NCI-H187 treated with DMSO at 0.1 percent for 48 hours (cell line): ENCODE measurements around the gene WNT11.

ENCODE experiments used
- DNase-seq: peaks from one replicate; lab custom pipeline; 2025; lab: John Stamatoyannopoulos, UW

Gene WNT11

DNA sequence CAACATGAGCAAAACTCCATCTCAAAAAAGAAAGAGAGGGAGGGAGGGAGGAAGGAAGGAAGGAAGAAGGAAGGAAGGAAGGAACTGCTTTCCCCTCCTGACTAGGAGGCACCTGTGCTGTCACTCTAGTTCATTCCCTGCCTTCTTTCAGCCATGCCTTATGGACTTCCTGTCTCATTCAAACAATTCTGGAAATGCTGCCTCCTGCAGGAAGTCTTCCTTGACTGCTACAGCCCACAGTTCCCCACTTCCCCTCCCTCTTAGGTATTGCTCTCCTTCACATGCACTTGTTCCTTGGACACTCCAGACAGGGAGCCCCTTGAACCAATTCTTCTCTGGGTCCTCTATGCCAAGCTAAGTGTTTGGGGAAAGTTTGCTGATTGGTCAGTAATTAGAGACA, 31.6 kb upstream of the WNT11 start:
- no peak for DNase-seq

- DNase-seq: no peak
Observed at GRCh38 chr11:76237000-76237649, 30.8 kb upstream of the WNT11 start.

GRCh38 chr11:76236092-76236999, 30.0 kb upstream of the WNT11 start:
- DNase-seq: no peak

- DNase-seq: peak; percentile 39
Observed at GRCh38 chr11:76235233-76236091, 29.2 kb upstream of the WNT11 start.

- DNase-seq: no peak
Observed at GRCh38 chr11:76234416-76235232, 28.3 kb upstream of the WNT11 start.

DNA sequence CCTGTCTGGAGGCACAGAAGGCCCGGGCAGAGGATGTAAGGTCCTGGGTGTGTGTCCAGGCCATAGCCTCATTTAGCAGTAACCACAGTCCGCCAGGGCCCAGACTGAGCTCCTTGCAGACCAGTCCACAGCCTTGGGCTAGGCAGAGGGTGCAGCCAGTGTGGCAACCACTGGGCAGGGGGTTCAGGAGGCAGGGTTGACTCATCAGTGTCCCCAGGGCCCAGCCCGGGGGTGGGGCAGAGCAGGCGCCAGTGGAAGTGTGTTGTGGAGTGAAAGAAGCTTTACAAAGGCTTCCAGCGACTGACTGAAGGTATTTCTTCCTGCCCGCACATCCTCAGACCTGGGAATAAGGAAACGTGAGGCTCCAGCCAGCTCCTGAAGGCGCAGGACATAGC, 27.7 kb upstream of the WNT11 start:
- DNase-seq: no peak

DNA sequence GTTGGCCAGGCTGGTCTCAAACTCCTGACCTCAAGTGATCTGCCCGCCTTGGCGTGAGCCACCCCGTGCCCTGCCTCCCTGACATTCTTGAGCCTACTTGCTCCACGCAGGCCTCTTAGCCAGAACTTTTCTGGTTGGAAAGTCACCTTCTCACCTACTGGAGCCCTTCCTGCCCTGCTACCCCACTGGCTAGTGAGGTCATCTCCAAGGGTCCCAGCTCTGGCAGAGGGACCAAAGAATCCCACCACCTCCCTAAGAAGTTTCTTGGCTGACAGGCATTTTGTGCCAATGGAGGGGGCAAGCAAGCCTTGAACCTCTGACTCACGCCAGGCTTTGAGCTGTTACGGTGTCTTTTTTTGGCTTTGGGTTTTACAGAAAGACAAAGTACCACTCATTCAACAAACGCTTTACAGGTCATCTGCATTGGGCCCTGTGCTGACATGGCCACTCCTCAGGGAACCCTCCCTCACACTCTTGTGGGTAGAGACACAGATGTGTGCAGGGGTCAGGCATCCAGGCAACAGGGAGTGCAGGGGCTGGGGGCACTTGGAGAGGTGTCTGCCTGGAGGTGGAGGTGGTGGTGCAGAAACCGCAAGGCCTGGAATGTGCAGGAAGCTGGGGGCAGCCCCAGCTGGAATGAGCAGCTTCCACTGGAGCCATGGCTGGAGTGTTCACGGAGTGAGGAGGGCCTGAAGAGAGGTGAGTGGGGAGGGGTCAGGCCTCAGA, 27.1 kb upstream of the WNT11 start:
- no peak for DNase-seq

DNA sequence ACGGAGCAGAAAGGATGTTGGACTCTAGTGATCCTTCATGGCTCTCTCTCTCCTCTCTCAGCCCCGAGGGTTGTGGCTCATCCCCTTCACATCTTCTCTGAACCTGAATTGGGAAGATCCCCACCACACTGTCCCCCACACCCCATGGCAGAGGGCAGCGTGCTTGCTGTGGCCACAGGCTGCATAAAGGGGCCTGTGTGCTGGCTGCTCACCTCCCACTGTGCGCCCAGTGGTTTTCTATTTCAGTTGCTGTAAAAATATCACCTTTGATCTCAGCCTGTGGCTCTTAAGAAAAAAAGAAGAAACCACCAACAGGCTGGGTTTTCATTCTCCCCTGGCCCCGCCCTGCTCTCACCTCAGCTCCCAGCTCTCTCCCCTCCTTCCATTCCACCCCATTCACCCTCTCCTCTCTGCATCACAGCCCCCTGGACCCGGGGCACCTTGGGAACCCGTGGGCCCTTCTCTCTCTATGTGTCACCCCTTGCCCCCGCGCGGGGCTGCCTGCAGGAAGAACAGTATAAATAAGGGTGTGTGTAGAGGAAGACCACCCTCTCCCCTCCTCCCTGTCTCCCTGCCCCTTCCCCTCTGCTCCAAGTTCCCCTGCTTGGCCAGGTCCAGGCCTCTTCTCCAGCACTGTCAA, 25.8 kb upstream of the WNT11 start:
- no peak for DNase-seq

DNA sequence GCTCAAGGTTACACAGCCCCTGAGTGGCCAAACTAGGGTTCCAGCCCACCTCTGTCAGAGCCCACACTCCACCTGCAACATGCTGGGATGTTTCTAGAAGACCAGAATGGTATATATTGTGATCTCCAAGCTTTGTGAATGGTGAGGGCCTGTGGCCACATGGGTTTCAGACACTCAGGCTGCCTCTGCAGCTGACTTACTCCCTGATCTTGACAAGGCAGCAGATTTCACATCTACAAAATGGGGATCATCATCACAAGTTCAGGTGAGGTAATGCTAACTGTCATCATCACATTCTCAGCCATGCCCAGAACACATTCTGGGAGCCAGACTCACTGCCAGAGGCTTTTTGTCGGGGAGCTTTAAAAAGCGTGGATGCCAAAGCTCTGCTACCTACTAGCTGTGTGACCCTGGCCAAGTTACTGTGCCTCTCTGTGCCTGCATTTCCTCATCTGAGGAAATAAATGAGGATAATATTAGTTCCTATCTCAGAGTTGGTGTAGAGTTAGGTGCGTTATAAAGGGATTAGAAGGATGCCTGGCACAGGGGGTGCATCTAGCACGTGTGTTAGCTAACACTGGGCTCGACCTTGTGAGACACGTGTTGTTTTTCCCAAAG, 24.9 kb upstream of the WNT11 start:
- DNase-seq: no peak

DNA sequence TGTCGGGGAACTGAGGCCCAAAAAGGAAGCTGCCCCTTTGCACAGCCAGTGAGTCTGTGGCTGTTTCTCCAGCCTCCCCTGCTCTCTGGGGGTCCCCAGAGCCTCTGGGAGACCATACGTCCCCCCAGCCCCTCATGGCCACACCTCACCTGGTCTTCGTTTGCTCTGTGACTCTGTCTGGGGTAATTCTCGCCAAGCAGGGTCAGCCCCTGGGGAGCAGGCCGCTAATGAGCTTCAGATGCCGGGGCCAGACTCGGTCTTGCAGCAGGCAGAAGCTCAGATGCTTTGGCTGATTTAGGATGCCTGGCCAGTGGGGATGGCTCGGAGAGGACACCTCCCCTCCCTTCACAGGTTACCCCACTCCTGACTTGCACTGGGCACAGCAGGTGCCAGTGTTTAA, 24.1 kb upstream of the WNT11 start:
- DNase-seq: no peak

GRCh38 chr11:76229690-76230240, 23.5 kb upstream of the WNT11 start:
- no peak for DNase-seq

- DNase-seq: no peak
Observed at GRCh38 chr11:76228875-76229149, 22.5 kb upstream of the WNT11 start.

DNA sequence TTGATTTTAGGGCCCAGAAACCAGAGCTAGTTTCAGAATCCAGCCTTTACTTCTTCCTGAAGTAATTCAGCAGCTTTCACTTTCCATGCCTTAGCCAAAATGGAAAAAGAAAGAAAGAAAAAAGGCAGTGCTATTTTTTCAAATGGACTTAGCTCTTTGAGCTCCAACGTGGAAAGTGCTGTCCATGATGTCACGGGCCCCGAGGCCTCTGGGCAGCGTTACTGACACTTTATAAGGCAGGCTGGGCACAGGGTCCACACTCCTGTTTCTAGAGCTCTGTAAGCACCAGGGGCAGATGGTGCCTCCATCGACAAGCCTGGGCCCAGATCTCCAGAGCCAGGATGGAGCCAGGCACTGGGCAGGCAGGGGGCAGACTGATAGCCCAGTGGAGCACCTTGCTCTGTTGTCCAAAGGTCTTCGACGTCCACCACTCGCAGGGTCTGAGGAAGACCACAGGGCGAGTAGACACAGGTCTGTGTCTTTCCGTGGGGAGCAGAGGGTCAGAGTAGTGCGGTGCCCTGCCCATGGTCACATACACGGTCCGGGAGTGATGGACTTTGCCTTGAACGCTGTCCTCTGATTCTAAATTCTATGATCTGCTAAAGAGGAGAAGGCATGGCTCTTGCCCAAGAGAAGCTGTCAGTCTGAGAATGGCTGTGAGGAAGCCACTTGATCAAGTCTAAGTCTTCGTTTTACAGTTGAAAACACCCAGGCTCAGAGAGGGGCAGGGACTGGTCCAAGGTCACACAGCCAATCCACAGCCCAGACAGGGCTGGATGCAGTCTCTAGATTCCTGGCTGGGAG, 22.0 kb upstream of the WNT11 start:
- no peak for DNase-seq

DNA sequence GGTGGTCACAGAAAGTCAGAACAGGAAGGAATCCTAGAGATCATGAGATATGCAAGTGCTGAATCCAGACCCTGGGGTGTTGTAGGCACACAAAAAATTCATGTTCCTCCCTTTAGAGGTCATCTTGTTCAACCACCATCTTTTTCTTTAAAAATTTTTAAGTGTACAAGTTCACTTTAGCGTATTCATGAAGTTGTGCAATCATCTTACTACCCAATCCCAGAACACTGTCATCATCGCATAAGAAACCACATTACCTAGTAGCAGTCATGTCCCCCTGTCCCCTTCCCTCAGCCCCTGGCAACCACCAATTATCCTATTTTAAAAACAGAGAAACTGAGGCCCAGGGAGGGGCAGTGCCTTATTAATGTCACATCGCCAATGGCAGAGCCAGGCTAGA, 20.3 kb upstream of the WNT11 start:
- no peak for DNase-seq

DNA sequence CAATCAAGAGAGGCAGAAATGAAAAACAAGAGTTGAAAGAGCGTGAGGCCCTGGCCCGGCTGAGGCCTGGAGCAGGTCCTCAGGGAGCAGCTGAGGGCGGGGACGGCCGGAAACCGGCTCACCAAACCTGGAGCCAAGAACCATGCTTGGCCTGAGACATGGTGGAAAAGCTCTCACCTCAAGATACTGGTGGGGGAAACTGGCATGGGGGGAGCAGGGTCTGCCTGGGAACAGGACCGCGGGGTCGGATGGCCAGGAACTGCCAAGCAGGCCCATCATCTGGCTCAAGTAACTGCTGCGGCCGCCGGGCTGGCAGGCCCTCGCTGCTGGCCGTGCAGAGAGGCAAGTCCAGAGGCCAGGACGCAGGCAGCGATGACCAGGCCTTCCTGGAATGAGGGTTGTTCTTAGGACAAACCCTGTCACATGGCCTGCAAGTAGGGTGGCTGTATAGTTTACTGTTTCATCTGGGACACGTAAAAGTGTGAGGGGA, 18.9 kb upstream of the WNT11 start:
- no peak for DNase-seq

- DNase-seq: no peak
Observed at GRCh38 chr11:76224461-76225121, 18.3 kb upstream of the WNT11 start.

GRCh38 chr11:76221365-76221764, 15.1 kb upstream of the WNT11 start:
- DNase-seq: no peak

DNA sequence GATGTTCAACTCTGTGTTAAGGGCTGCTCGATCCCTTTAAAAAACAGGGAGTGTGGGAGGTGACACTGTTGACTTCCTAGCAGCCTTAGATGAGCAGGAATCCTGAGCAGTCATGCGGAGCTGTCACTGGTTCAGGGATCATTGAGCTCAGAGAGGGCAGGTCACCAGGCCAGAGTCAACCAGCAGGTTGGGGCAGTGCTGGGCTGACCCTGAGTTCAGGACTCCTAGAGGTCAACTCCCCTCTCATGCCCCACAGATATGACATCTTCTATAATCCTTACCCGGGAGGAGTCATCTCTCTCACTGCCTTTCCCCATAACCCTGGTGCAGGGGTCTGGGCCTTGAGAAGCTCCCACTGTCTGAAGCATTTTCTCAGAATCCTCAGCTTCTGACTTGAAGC, 12.9 kb upstream of the WNT11 start:
- no peak for DNase-seq
